Activated CD8-positive, alpha-beta T cell treated with anti-CD3 and anti-CD28 coated beads, Interleukin-2, amount 10 ng/mL, durations not matched to agents 7 days and 5 days (primary cell): ENCODE data around the gene SAMD1. TPM values are rescaled to one million over a fixed set of nuclear protein-coding genes. Genes with fewer than 3 reads are reported as not detected.

Experiments
- ATAC-seq: fragments of 150-1000 bp; cut with Tn5 transposase; one replicate; pipeline ENCODE4 v1.10.0; 2021; ENCODE audit warnings: moderate library complexity
- CTCF ChIA-PET: fragments of 350-600 bp; sonication (Branson Sonifier 250); formaldehyde crosslinking; loops from one replicate; lab custom pipeline; 2021; ENCODE audit warnings: antibody characterized with exemption; lab: Charles Lee
- POLR2A ChIA-PET: fragments of 350-600 bp; sonication (Branson Sonifier 250); formaldehyde crosslinking; loops from one replicate; lab custom pipeline; 2021; ENCODE audit warnings: antibody characterized with exemption; lab: Charles Lee
- DNase-seq: peaks from one replicate; pipeline ENCODE4 v3.0.0-alpha.2; 2020
- H3K27ac Mint-ChIP-seq: one replicate; pipeline ENCODE4 v1.8.0; 2021; ENCODE audit warnings: mild to moderate bottlenecking, mixed read lengths
- H3K27me3 Mint-ChIP-seq: one replicate; pipeline ENCODE4 v1.8.0; 2021; ENCODE audit warnings: low read depth, mixed read lengths
- H3K36me3 Mint-ChIP-seq: one replicate; pipeline ENCODE4 v1.8.0; 2021; ENCODE audit warnings: low read depth, mixed read lengths
- H3K4me1 Mint-ChIP-seq: one replicate; pipeline ENCODE4 v1.8.0; 2021; ENCODE audit warnings: low read depth, mixed read lengths
- H3K4me3 Mint-ChIP-seq: one replicate; pipeline ENCODE4 v1.8.0; 2021; ENCODE audit warnings: mild to moderate bottlenecking, mixed read lengths
- H3K9me3 Mint-ChIP-seq: one replicate; pipeline ENCODE4 v1.8.0; 2022; ENCODE audit warnings: mixed read lengths; ENCODE audit not compliant: insufficient read depth
- total RNA-seq, 2 experiments: library from RNA; stranded (reverse); gene quantifications; one replicate each; pipeline ENCODE4 v1.2.3, GENCODE V29; 2021

The SAMD1 gene
- 10 to 100 TPM; 72.0 to 76.1 TPM for total RNA-seq

GRCh38 chr19:14090509-14091080 is at the start of gene SAMD1:
SAMD1 (minus strand) TSS chr19:14090751.
- peak; percentile 92 for DNase-seq
- H3K9me3 Mint-ChIP-seq = peaks cover 7% of the 10 kb centered on the region
- ChIA-PET POLR2A (interaction anchor here (1.0 to 1.6 kb wide), 2 partner anchors 9 to 46 kb away, joined by 3 to 7 read pairs; partner anchors contain the start of gene ASF1B), CTCF (interaction anchor here (1.3 to 1.7 kb wide), 3 partner anchors 17 to 208 kb away, joined by 3 to 11 read pairs (median 5); partner anchors contain the start of gene ASF1B)
- peak within 1 kb of the TSS; percentile 93 for H3K4me3 Mint-ChIP-seq
- H3K27ac Mint-ChIP-seq = peak within 1 kb of the TSS; percentile 96
- peaks cover 33% of the 10 kb centered on the region for H3K36me3 Mint-ChIP-seq
- no peaks in the 10 kb centered on the region for H3K27me3 Mint-ChIP-seq
- peak; percentile 66 for ATAC-seq
- H3K4me1 Mint-ChIP-seq = peaks cover 24% of the 10 kb centered on the region

DNA sequence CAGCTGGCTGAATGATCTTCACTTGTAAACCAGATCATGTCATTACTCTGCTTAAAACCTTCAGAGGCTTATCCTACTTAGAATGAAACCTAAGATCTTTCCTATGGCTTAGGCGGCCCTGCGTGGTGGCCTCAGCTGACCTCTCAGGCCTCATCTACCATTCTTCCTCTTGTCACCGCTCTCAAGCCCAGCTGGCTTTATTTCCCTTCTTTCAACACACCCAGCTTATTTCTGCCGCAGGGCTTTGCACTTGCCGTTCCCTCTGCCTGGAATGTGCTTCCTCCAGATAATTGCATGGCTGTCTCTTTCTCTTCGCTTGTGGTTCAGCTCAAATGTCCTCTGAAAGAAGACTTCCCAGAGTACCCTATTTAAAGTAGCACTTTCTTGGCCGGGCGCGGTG is 49.4 kb upstream of the SAMD1 start:
- CTCF ChIA-PET = interaction anchor here (1.2 to 4.9 kb wide), 3 partner anchors 9 to 208 kb away, joined by 5 to 73 read pairs (median 7); no protein-coding TSS in a partner anchor
- Mint-ChIP-seq H3K4me1 (peaks cover 32% of the 10 kb centered on the region), H3K27me3 (no peaks in the 10 kb centered on the region), H3K36me3 (peaks cover 15% of the 10 kb centered on the region), H3K4me3 (no peak overlapping the region), H3K9me3 (no peaks in the 10 kb centered on the region), H3K27ac (no peak overlapping the region)
- DNase-seq = no peak
- ATAC-seq = no peak
- POLR2A ChIA-PET = interaction anchor here (0.6 kb wide), 1 partner anchor 382 kb away, joined by 4 read pairs; no protein-coding TSS in a partner anchor

GRCh38 chr19:14138576-14139265 is 48.2 kb upstream of the SAMD1 start:
- H3K27ac Mint-ChIP-seq = peak overlapping the region; percentile 70
- DNase-seq (no peak), ATAC-seq (no peak)
- POLR2A ChIA-PET = interaction anchor here (0.6 to 1.1 kb wide), 3 partner anchors 9 to 371 kb away, joined by 3 to 4 read pairs (median 4); partner anchors contain the start of gene ADGRE5
- no peaks in the 10 kb centered on the region for H3K9me3 Mint-ChIP-seq
- CTCF ChIA-PET = interaction anchor here (0.6 to 4.9 kb wide), 7 partner anchors 10 to 341 kb away, joined by 3 to 73 read pairs (median 5); partner anchors contain the start of gene PRKACA
- H3K27me3 Mint-ChIP-seq = no peaks in the 10 kb centered on the region
- peaks cover 40% of the 10 kb centered on the region for H3K4me1 Mint-ChIP-seq
- H3K36me3 Mint-ChIP-seq = peaks cover 25% of the 10 kb centered on the region
- H3K4me3 Mint-ChIP-seq = peak overlapping the region; percentile 48

DNA sequence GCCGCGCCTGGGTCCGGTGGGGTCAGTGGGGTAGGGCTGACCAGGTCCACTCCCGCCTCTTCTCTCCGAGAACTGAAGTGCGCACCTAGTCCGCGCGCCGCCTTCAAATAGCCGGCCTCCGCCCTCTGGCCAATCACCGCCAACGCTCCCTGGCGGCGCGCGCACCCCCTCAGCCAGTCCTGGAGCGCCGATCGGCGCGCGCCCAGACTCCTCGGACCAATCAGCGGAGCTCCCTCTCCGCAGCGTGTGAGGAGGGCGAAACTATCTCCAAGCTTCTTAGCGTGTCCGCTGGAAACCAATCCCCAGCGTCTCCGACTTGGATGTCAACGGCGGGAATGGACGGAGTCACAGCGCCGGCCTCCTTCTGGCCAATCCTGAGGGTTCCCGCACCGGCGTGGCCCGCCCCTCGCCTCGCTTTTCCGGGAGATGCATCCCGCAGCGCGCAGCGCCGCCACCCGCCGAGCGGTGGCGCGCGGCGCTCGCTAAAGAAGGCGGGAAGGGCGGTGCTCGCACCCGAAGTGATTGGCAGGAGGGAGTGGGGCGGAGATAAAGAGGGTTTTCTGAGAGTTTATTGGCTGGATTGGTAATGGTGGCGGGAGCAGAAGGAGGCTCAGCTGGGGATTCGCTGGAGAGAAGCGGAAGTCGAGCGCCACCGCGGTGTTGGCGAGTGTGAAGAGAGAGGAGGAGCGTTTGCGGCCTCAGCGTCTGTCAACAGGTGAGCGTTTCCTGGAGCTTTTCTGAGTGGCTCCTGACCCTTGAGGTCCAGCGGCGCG is 46.1 kb upstream of the SAMD1 start, which contains the start of gene ASF1B:
TSS of gene ASF1B (minus strand) at position 81 of the 773 bp plus-strand sequence. CDS start 133 bp downstream, outside the sequence.
- DNase-seq = peak; percentile 99
- peak within 1 kb of the TSS; percentile 94 for H3K27ac Mint-ChIP-seq
- no peaks in the 10 kb centered on the region for H3K27me3 Mint-ChIP-seq
- H3K36me3 Mint-ChIP-seq = peaks cover 40% of the 10 kb centered on the region
- H3K9me3 Mint-ChIP-seq = no peaks in the 10 kb centered on the region
- ChIA-PET CTCF (interaction anchor here (0.6 to 4.9 kb wide), 97 partner anchors 9 to 526 kb away, joined by 3 to 76 read pairs (median 4); partner anchors contain the start of genes ADGRE5, DDX39A, DNAJB1 and IL27RA), POLR2A (interaction anchor here (0.6 to 2.3 kb wide), 37 partner anchors 9 to 367 kb away, joined by 3 to 11 read pairs (median 4); partner anchors contain the start of genes ADGRE5 and PRKACA)
- peaks cover 48% of the 10 kb centered on the region for H3K4me1 Mint-ChIP-seq
- peak; percentile 89 for ATAC-seq
- H3K4me3 Mint-ChIP-seq = peak within 1 kb of the TSS; percentile 85

DNA sequence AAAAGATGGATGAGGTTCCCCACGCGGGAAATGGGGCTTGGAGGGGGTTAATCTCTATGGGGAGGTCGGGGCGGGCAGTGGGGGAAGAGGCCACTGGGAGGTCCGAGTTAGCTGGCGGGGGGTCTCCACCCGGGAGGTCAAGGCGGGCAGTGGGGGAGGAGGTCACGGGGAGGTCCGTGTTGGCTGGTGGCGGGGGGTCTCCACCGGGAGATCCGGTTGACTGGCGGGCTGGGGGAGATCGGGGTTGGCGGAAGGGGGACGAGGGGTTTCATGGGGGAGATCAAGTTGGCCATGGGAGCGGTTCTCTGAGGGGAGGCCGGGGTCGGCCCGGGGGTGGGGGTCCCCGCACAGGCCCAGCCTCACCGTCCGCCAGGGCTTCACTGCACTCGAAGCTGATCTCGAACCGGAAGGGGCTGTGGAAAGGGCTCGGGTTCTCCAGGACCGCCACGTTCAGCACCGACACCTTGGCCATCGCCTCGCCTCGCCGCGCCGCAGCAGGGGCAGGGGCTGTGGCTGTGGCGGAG is 45.5 kb upstream of the SAMD1 start:
- Mint-ChIP-seq H3K36me3 (peaks cover 41% of the 10 kb centered on the region), H3K9me3 (no peaks in the 10 kb centered on the region), H3K4me1 (peaks cover 45% of the 10 kb centered on the region), H3K4me3 (peak overlapping the region; percentile 85), H3K27ac (peak overlapping the region; percentile 94), H3K27me3 (no peaks in the 10 kb centered on the region)
- no peak for ATAC-seq
- DNase-seq = no peak
- POLR2A ChIA-PET = interaction anchor here (0.9 to 2.3 kb wide), 30 partner anchors 10 to 367 kb away, joined by 3 to 11 read pairs (median 4); partner anchors contain the start of genes ADGRE5 and PRKACA
- CTCF ChIA-PET = interaction anchor here (0.6 to 4.9 kb wide), 87 partner anchors 8 to 525 kb away, joined by 3 to 76 read pairs (median 4); partner anchors contain the start of genes ADGRE5, DDX39A, DNAJB1 and IL27RA

GRCh38 chr19:14135355-14135754 is 44.8 kb upstream of the SAMD1 start:
- Mint-ChIP-seq H3K27me3 (no peaks in the 10 kb centered on the region), H3K27ac (peak overlapping the region; percentile 94), H3K4me1 (peaks cover 44% of the 10 kb centered on the region)

GRCh38 chr19:14127929-14128509 is 37.5 kb upstream of the SAMD1 start:
- peaks cover 19% of the 10 kb centered on the region for H3K4me1 Mint-ChIP-seq
- CTCF ChIA-PET = interaction anchor here (2.0 kb wide), 1 partner anchor 9 kb away, joined by 7 read pairs; the partner anchor contains the start of gene ASF1B
- peaks cover 53% of the 10 kb centered on the region for H3K36me3 Mint-ChIP-seq
- no peaks in the 10 kb centered on the region for H3K27me3 Mint-ChIP-seq
- POLR2A ChIA-PET = interaction anchor here (0.7 kb wide), 1 partner anchor 9 kb away, joined by 3 read pairs; no protein-coding TSS in a partner anchor
- DNase-seq (no peak), ATAC-seq (no peak)
- no peak overlapping the region for H3K27ac Mint-ChIP-seq
- H3K4me3 Mint-ChIP-seq = no peak overlapping the region
- no peaks in the 10 kb centered on the region for H3K9me3 Mint-ChIP-seq

More at GRCh38 chr19:14135355-14135754, 44.8 kb upstream of the SAMD1 start:
- ChIA-PET POLR2A (interaction anchor here (0.9 to 2.3 kb wide), 8 partner anchors 12 to 306 kb away, joined by 3 to 8 read pairs (median 4); a partner anchor contains a TSS), CTCF (interaction anchor here (1.0 to 4.9 kb wide), 11 partner anchors 14 to 344 kb away, joined by 3 to 76 read pairs (median 29); partner anchors contain the start of genes MISP3 and PRKACA)
- DNase-seq (no peak), ATAC-seq (no peak)
- Mint-ChIP-seq H3K4me3 (peak overlapping the region; percentile 85), H3K36me3 (peaks cover 39% of the 10 kb centered on the region), H3K9me3 (no peaks in the 10 kb centered on the region)

- no peaks in the 10 kb centered on the region for H3K9me3 Mint-ChIP-seq
Measured at GRCh38 chr19:14127176-14127575, 36.6 kb upstream of the SAMD1 start.

DNA sequence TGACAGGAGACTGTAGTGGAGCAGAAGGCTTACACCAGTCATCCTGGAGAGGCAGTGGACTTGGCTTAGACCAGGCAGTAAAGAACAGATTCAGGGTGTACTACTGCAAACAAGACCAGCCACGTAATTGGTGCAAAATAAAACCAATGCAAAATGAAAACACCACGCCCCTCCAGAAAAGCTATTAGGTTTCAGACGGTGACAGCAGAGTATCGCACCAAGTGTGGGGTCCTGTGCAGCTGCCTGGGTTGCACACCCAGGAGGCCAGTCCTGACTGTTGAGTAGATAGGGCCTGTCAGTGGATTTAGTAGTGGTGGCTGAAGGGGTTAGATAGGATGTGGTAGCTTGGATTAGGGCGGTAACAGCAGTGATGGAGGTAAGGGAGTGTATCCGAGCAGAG is 32.4 kb upstream of the SAMD1 start:
- ChIA-PET POLR2A (interaction anchor here (0.6 kb wide), 1 partner anchor 13 kb away, joined by 3 read pairs; no protein-coding TSS in a partner anchor), CTCF (interaction anchor here (2.3 to 4.4 kb wide), 2 partner anchors 8 to 14 kb away, joined by 12 to 25 read pairs; partner anchors contain the start of gene ASF1B)
- DNase-seq = no peak
- no peak overlapping the region for H3K4me3 Mint-ChIP-seq
- H3K9me3 Mint-ChIP-seq = no peaks in the 10 kb centered on the region
- H3K4me1 Mint-ChIP-seq = peaks cover 18% of the 10 kb centered on the region
- H3K27me3 Mint-ChIP-seq = no peaks in the 10 kb centered on the region
- ATAC-seq = no peak
- no peak overlapping the region for H3K27ac Mint-ChIP-seq
- H3K36me3 Mint-ChIP-seq = peaks cover 58% of the 10 kb centered on the region

More at GRCh38 chr19:14127176-14127575, 36.6 kb upstream of the SAMD1 start:
- ATAC-seq (no peak), DNase-seq (no peak)
- Mint-ChIP-seq H3K4me1 (peaks cover 13% of the 10 kb centered on the region), H3K4me3 (no peak overlapping the region), H3K27ac (no peak overlapping the region), H3K36me3 (peaks cover 53% of the 10 kb centered on the region), H3K27me3 (no peaks in the 10 kb centered on the region)
- POLR2A ChIA-PET = no interaction called here
- CTCF ChIA-PET = interaction anchor here (1.4 to 2.0 kb wide), 2 partner anchors 10 kb away, joined by 3 to 7 read pairs; partner anchors contain the start of genes ASF1B and PRKACA

GRCh38 chr19:14120497-14120780 is 29.9 kb upstream of the SAMD1 start:
- Mint-ChIP-seq H3K36me3 (peaks cover 41% of the 10 kb centered on the region), H3K9me3 (no peaks in the 10 kb centered on the region), H3K4me3 (no peak overlapping the region), H3K4me1 (peaks cover 28% of the 10 kb centered on the region), H3K27ac (no peak overlapping the region), H3K27me3 (no peaks in the 10 kb centered on the region)
- ChIA-PET POLR2A (interaction anchor here (0.6 kb wide), 1 partner anchor 1148 kb away, joined by 4 read pairs; no protein-coding TSS in a partner anchor), CTCF (interaction anchor here (1.1 kb wide), 1 partner anchor 16 kb away, joined by 5 read pairs; the partner anchor contains the start of gene ASF1B)
- ATAC-seq (no peak), DNase-seq (no peak)
